GM12865 (cell line): ENCODE measurements around the gene RASGEF1C.

Experiments
- DNase-seq: peaks from one replicate; pipeline ENCODE4 v3.0.0; 2010; ENCODE audit warnings: low read depth
- H3K4me3 ChIP-seq: 2 replicates; pipeline ENCODE4 v1.5.1; 2011; ENCODE audit warnings: mild to moderate bottlenecking, low read depth, low read length, control low read depth
- TF ChIP-seq, protein P1 (sequence below): IDR thresholded peaks from 2 replicates; pipeline ENCODE4 v1.5.1; 2011; ENCODE audit warnings: low read length, control low read depth, low read depth, inconsistent platforms; ENCODE audit not compliant: insufficient read depth; ENCODE audit errors: missing control alignments

The RASGEF1C gene

DNA sequence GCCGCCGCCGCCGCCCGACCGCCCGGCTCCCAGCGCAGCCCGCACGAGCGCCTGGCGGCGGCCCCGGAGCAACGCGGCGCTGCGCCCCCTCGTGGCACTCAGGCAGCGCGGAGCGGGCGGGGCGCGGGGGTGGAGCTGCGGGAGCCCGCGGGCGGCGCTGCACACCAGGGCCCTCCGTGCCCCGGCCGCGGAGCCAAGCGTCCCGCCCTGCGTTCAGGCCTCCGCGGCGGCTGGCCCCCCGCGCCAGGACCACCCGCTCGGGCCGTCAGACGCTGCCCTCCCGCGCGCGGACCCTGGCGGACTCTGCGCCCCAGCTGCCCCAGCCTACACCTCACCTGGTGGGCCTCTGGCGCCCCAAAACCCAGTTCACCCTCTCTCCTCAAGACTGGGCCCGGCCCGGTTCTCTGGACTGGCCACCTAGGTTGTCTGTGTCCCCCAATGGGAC, at the start of gene RASGEF1C:
TSS of gene RASGEF1C (minus strand) at position 75 of the 445 bp plus-strand sequence. CDS start 71,159 bp downstream, outside the sequence.
- peak; percentile 49 for DNase-seq
- H3K4me3 ChIP-seq, result no peak within 1 kb of the TSS
- TF ChIP-seq, protein P1, sequence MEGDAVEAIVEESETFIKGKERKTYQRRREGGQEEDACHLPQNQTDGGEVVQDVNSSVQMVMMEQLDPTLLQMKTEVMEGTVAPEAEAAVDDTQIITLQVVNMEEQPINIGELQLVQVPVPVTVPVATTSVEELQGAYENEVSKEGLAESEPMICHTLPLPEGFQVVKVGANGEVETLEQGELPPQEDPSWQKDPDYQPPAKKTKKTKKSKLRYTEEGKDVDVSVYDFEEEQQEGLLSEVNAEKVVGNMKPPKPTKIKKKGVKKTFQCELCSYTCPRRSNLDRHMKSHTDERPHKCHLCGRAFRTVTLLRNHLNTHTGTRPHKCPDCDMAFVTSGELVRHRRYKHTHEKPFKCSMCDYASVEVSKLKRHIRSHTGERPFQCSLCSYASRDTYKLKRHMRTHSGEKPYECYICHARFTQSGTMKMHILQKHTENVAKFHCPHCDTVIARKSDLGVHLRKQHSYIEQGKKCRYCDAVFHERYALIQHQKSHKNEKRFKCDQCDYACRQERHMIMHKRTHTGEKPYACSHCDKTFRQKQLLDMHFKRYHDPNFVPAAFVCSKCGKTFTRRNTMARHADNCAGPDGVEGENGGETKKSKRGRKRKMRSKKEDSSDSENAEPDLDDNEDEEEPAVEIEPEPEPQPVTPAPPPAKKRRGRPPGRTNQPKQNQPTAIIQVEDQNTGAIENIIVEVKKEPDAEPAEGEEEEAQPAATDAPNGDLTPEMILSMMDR, result peak; percentile 29

DNA sequence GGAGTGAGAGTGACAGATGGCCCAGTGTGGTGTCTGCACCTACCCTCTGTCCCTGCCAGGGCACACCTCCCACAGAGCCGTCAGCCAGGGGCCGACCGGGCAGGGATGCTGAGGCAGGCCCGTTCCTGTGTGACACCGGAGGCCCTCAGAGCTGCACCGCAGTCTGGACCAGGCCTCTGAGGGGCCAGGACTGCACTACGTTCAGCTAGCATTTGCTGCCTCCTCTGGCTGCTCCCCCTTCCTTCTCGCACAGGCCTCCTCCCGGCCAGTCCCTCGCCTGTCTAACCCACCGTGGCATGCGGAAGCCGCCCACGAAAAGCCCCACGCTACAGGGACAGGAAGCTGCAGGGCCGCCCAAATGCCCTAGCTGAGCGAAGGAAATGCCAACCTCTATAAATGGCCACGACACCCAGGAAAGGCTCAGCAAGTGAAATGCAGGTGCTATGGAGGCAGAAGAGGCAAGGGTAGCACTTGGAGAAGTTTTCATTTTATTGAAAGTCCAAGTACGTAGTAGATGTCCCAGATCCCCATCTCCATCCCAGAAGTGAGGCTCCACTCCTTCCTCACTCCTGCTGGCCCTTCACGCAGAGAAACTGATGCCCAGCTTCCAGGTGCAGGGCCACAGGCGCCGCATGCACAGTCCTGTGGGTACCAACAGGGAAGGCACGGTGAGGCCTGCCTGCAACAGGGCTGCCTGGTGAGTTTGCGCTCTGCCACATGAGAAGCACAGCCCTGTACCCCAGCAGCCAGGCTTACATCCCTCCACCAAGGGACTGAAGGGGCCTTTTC, 44.2 kb upstream of the RASGEF1C start:
- H3K4me3 ChIP-seq, result no peak overlapping the region
- TF ChIP-seq, protein P1, result no peak
- no peak for DNase-seq

DNA sequence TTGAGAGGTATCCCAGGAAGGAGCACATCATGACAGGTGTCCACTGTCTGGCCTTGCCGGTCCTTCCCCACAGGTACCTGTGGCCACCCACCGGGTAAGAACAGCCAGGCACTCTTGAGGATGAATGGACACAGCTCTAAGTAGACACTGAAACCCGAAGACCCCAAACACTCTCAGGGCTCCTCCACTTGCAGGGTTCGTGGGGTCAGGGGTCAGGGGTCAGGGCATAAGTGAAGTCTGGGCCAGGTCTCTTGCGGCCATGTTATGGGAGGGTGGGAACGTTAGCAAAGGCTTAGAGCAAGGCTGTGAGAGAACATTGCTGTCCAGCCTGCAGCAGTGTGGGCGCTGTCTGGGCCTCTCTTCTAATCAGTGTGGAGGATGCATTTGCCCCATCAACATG, 42.9 kb upstream of the RASGEF1C start:
- TF ChIP-seq, protein P1, result no peak
- DNase-seq, result no peak
- no peak overlapping the region for H3K4me3 ChIP-seq

DNA sequence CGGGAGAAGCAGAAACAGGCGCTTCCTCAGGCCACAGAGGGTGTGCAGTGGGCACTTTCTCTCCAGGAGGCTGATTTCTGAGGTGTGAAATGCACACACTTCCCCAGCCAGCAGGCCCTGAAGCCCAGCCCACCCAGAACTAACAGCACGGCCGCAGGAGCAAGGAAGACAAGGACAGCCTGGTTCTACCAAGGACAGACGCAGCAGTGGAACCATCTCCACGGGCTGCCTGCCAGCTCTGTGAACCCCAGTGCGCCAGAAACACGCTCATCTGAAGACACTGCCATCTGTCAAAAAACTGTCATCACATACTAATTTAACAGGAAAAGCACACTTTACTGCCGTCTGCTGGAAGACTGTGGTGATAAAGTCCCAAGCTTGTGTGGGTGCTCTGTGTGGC, 42.1 kb upstream of the RASGEF1C start:
- no peak for DNase-seq
- TF ChIP-seq, protein P1, result no peak
- H3K4me3 ChIP-seq, result no peak overlapping the region

DNA sequence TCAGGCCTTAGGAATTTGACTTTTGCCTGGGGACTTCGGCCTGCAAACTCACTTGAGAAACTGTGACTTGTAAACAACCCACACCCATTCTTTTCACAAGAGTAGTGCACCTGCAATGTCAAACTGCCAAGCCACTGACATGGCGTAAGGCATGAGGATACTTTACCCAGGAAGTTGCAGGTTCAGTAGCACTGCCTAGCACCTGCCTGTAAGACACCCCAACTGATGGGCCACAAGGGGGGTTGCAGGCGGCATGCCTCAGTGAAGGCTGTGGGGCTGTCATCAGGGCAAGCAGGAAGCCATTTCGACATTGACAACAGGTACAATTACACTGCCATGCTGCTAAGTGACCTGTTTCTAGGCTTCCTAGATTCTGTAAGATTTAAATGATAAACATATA, 41.3 kb upstream of the RASGEF1C start:
- TF ChIP-seq, protein P1, result no peak
- no peak overlapping the region for H3K4me3 ChIP-seq
- DNase-seq, result no peak

DNA sequence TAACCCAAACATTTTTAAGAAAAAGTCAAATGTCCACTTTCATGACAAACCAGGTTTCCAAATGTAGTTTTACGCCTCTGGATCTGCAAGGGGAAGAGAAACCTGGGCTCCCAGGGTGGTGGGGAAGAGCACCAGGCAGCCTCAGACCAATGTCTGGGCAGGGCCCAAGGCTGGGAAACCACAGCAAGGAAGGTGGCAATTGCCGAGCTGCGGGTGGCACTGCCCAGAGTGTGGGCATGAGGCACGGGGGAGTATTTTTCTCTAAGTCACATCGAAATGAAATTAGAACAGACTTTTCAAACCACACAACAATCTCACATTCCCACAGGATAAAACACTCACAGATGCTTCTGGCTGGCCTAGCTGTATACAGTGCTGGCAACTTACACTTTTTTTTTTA, 32.6 kb upstream of the RASGEF1C start:
- no peak overlapping the region for H3K4me3 ChIP-seq
- no peak for DNase-seq
- TF ChIP-seq, protein P1, result no peak

DNA sequence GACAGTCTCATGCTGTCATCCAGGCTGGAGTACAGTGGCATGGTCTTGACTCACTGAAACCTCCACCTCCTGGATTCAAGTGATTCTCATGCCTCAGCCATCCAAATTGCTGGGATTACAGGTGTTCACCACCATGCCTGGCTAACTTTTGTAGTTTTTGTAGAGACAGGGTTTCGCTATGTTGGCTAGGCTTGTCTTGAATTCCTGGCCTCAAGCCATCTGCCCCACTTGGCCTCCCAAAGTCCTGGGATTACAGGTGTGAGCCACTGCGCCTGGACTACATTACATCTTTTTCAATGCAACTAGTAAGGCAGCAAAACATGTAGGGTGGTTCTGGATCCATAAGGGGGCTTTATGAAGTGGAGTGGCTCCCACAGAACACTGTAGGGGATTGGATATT, 29.6 kb upstream of the RASGEF1C start:
- no peak overlapping the region for H3K4me3 ChIP-seq
- no peak for DNase-seq
- TF ChIP-seq, protein P1, result no peak
